Hair follicular keratinocyte (primary cell): ENCODE data around the gene UBE3C. TPM values are rescaled to one million over a fixed set of nuclear protein-coding genes. Genes with fewer than 3 reads are reported as not detected.

Experiments
- total RNA-seq: library from RNA; depleted of rRNA; stranded (reverse); fragments of >200 nt; gene quantifications from 2 replicates; pipeline ENCODE4 v1.2.3, GENCODE V29; 2015

The UBE3C gene
- 74.3 and 75.1 TPM in 2 replicates for total RNA-seq

GRCh38 chr7:157138424-157139110 lies at the start of gene UBE3C:
Gene UBE3C, plus strand, starts transcription at chr7:157138926. Its CDS starts 347 bp downstream, at chr7:157139273.

Other genes starting within 250 kb of the UBE3C start
- 32.8 and 37.5 TPM in 2 replicates for gene LMBR1, start 245.7 kb upstream of the UBE3C start, total RNA-seq
- 8.5 and 11.4 TPM in 2 replicates for gene NOM1, start 189.2 kb upstream of the UBE3C start, total RNA-seq
- gene MNX1, start 128.3 kb upstream of the UBE3C start, total RNA-seq: 0.16 TPM in 1 of 2 replicates, not detected in the other
- 88.6 and 96.8 TPM in 2 replicates for gene DNAJB6, start 198.1 kb downstream of the UBE3C start, total RNA-seq